ENCODE measurements around the gene ARHGAP24.
A peak's percentile ranks its signal among the peaks of the same experiment; 100 is the strongest.
"Not testable (repeated sequence)": the region's sequence is repeated elsewhere in the genome, so short reads cannot be mapped to it uniquely, and the experiment has no call there.

Gene ARHGAP24

DNA sequence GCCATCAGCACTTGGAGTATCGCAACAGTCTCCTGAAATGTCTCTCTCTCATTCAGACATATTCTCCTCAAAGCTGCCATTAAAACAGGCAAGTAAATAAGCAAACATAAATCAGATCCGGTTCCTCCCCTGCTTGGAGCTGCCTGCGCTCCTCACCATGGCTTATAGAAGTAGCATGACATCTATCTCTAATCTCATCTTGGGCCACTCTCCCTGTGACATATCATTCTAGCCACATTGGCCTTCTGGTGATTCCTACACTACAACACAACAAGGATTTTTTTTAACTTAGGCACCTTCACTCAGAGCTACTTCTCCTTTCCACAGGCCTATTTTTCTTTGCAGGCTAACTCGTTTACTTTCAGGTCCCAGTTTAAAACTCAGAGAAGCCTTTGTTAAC, 387.9 kb downstream of the ARHGAP24 start:
- DNase-seq (ENCODE audit: low read depth): no peak

- peak; percentile 64 for DNase-seq (ENCODE audit: low read depth)
These were observed 389.6 kb downstream of the ARHGAP24 start for GRCh38 chr4:85864259-85865205.

- DNase-seq (ENCODE audit: low read depth): no peak
These were observed 390.3 kb downstream of the ARHGAP24 start for GRCh38 chr4:85865256-85865655.

GRCh38 chr4:85866508-85866907, 391.6 kb downstream of the ARHGAP24 start:
- peak; percentile 38 for DNase-seq (ENCODE audit: low read depth)

- DNase-seq (ENCODE audit: low read depth): peak; percentile 72
These were observed 392.3 kb downstream of the ARHGAP24 start for GRCh38 chr4:85867271-85867670.

GRCh38 chr4:85869181-85869580, 394.2 kb downstream of the ARHGAP24 start:
- DNase-seq (ENCODE audit: low read depth): peak; percentile 66

- DNase-seq (ENCODE audit: low read depth): no peak
These were observed 395.5 kb downstream of the ARHGAP24 start for GRCh38 chr4:85870298-85871083.

DNA sequence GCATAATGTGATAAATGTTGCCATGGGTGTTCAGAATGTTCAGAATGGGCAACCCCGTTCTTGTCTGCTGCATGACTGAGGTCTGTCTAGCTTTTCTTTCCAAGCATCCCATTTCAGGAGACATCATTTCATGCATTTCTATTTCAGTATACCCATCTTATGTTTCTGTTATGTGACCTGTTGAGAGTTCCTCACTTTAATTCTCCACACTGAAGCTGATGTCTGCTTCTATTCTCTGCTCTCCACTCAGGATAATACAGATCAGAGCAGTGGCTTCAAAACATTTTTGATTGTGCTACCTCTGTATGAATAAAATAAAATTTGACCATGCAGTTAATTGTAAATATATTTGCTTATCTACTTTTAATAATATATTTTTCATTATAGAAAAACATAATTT, 398.6 kb downstream of the ARHGAP24 start:
- DNase-seq (ENCODE audit: low read depth): no peak

- DNase-seq (ENCODE audit: low read depth): no peak
These were observed 404.6 kb downstream of the ARHGAP24 start for GRCh38 chr4:85879518-85879917.

DNA sequence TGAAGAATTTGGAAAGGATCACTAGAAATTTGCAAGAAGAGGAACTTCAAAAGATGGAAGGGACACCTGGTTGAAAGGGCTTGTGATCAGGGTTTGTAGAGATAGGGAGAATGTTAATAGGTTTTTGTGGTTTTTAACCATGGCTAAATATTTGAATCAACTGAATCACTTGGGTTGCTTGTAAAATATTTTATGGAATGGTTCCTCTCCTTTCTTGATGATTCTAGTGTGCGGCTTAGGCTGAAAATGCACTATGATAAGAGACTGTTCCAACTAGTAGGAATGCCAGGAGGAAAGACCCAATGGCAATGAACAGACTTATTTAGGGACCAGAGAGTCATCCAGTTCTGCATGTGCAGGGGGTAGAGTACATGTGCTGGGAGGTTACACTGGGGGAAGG, 408.2 kb downstream of the ARHGAP24 start:
- peak; percentile 13 for DNase-seq (ENCODE audit: low read depth)

- DNase-seq (ENCODE audit: low read depth): no peak
These were observed 409.3 kb downstream of the ARHGAP24 start for GRCh38 chr4:85884251-85884650.

GRCh38 chr4:85886665-85887064, 411.7 kb downstream of the ARHGAP24 start:
- no peak for DNase-seq (ENCODE audit: low read depth)

DNA sequence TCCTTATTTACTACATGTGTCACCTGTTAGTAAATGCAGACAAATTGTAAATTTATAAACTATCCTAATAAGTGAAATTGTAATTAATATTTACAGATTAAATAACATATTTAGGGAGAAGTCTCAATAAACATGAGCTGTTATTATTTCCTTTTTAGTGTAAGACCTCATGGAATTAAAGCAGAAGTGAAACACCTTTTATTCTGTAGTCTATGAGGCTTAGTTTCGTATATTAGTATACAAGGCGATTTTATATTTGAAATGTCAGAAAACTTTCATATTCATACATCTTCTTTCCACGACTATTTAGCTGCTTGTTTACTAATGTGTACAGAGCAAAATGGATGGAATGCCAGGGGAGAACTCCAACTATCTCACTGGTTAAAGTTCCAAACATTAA, 414.4 kb downstream of the ARHGAP24 start:
- no peak for DNase-seq (ENCODE audit: low read depth)

DNA sequence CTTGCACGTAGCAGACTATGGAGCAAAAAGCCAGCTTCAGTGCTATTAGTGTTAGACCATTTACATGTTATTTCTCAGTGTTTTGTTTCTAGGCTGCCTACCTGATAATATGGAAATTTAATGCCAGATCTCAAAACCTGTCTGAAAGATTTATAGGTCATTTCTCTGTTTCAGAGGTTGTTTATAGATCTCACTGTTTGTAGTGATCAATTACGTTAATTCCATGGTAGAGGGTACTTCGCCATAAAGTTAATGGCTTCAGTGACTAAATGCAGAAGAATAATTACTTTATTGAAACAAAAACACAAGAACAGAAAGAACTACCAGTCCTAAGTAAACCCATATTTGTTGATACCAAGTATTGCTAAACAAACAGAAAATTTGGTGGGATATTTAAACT, 420.8 kb downstream of the ARHGAP24 start:
- DNase-seq (ENCODE audit: low read depth): no peak

DNA sequence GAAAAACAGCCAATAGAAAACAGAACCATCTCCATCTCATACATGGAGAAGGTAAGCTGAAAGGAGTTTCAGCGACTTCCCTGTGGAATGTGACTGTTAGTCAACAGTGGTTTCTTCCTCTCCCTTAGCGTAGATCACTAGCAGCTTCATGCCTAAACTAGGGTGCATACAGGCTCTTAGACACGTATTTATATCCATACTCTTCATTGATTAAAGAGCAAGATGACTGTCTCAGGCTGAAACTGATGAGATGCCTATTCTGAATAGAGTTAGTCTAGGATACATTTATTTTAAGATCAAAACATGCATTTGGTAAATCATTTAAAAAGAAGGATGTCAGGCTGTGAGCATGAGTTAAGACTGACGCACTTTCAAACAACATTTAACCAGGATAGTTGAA, 423.3 kb downstream of the ARHGAP24 start:
- DNase-seq (ENCODE audit: low read depth): no peak

- peak; percentile 44 for DNase-seq (ENCODE audit: low read depth)
These were observed 426.6 kb downstream of the ARHGAP24 start for GRCh38 chr4:85901500-85901899.

- DNase-seq (ENCODE audit: low read depth): not testable (repeated sequence)
These were observed 427.7 kb downstream of the ARHGAP24 start for GRCh38 chr4:85902647-85903046.

GRCh38 chr4:85905761-85906160, 430.8 kb downstream of the ARHGAP24 start:
- no peak for DNase-seq (ENCODE audit: low read depth)

- DNase-seq (ENCODE audit: low read depth): no peak
These were observed 432.1 kb downstream of the ARHGAP24 start for GRCh38 chr4:85907001-85907400.

GRCh38 chr4:85909851-85910250, 434.9 kb downstream of the ARHGAP24 start:
- DNase-seq (ENCODE audit: low read depth): no peak

DNA sequence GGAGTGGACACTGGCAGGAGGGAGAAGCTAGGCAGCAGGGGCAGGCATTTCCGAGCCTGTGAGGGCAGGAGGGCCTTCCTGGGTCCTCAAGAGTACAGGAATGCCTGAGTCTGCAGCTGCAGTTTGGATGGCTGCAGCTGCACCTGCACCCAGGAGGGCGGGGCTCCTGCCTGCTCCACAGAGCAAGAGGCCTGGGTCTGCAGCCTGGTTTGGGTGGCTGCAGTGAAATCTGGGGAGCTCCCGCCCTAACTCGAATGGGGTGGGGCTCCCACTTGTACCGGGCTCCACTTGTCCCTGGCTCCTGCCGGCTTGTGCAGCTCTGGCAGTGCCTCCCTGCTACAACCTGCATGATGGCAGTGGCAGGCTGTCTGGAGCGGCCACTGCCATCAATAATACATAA, 436.0 kb downstream of the ARHGAP24 start:
- DNase-seq (ENCODE audit: low read depth): no peak

DNA sequence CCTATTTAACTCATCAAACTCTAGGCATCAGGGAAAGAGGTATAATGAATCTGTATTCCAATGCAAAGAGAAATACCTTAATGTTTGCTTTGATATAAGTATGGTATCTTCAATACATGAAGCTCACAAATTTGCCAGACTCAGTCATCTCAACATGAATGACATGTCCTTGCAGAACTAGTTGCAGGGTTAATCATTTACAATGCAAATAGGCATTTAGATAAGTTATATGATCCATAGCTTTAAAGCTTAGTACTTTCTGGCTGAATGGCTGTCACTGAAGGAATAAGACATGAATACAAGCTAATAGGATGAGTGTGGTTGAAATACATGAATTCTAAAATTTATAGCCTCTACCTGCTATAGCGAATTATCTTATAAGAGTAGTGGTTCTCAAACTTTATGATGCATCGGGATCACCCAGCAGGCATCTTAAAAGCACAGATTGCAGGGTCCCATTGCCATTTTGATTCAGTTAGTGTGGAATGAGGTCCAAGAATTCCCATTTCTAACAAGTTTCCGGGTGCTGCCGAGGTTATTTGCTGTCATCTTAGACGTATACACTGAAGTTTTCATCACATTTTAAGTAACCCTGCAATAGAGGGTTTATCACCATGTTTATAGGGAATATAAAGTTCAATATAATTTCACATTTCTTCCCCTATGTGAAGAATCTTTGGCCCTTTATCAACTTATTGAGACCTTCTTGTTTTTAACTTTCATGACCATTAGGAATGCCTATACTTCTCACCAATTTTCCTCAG, 439.2 kb downstream of the ARHGAP24 start:
- DNase-seq (ENCODE audit: low read depth): no peak

Measured in EH (cell line).